GM20000 (cell line): ENCODE measurements around the gene MPPED1.

ENCODE experiments used
- DNase-seq: peaks from one replicate; pipeline ENCODE4 v3.0.0; 2012; ENCODE audit warnings: low spot score
- TF ChIP-seq, protein P1 (sequence below): IDR thresholded peaks from 2 replicates; pipeline ENCODE4 v1.5.1; 2012; ENCODE audit warnings: mild to moderate bottlenecking, control low read depth; ENCODE audit errors: extremely low read depth, missing control alignments

Gene MPPED1

DNA sequence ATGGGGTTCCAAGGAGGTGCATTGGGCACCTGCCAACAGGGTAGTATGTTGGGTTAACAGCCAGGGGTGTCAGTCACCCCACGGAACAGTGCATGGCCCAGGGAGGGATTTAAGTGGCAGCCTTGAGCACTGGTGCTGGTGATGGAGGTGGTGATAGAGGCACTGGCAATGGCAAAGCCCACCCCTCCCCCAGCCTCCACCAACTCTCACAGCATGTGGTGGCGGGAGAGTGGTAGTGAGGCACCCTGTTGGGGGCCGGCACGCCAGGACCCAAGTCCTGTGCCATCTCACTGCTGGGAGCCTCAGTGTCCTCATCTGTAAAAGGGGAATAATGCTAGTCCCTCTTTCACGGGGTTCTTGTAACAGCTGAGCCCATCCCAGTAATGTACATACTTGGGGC lies 81.5 kb downstream of the MPPED1 start:
- DNase-seq, result no peak
- TF ChIP-seq, protein P1, sequence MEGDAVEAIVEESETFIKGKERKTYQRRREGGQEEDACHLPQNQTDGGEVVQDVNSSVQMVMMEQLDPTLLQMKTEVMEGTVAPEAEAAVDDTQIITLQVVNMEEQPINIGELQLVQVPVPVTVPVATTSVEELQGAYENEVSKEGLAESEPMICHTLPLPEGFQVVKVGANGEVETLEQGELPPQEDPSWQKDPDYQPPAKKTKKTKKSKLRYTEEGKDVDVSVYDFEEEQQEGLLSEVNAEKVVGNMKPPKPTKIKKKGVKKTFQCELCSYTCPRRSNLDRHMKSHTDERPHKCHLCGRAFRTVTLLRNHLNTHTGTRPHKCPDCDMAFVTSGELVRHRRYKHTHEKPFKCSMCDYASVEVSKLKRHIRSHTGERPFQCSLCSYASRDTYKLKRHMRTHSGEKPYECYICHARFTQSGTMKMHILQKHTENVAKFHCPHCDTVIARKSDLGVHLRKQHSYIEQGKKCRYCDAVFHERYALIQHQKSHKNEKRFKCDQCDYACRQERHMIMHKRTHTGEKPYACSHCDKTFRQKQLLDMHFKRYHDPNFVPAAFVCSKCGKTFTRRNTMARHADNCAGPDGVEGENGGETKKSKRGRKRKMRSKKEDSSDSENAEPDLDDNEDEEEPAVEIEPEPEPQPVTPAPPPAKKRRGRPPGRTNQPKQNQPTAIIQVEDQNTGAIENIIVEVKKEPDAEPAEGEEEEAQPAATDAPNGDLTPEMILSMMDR, result no peak

DNA sequence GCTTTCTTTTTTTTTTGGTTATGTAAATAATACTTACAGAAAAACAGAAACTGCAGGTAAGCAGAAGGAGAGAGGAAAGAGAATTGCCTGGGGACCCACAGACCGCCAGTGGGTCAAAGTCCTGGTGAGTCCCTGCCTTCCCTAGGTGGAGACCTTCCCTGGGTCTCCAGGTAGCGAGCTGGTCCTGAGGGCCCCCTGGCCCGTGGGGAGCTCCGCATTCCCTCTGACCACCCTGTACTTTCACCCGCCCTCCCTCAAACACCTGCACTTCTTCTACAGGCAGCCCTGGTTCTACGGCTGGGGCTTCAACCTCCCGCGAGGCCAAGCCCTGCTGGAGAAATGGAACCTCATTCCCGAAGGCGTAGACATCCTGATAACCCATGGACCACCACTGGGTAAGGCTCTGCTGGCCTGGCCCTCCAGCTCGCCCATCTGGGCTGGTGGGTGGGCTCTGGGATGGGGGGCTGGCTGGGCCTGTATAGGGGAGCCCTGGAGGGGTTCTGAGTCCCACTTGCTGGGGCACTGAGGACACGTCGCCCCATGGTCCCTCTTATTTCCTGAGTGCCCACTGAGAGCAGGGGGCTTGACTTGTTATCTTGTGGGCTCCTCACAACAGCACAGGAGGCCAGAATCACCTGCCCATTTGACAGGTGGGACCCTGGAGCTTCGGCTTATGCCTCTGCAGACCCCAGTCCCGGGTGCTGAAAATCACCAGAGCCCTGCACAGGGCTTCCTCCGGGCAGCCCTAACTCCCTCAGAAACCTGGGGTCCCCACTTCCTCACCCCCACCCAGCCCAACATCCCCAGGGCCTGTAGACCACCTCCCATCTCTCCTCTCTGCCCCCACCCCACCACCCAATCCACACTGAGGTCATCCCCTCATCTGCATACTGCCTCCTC lies 86.4 kb downstream of the MPPED1 start:
- TF ChIP-seq, protein P1, result no peak
- no peak for DNase-seq

DNA sequence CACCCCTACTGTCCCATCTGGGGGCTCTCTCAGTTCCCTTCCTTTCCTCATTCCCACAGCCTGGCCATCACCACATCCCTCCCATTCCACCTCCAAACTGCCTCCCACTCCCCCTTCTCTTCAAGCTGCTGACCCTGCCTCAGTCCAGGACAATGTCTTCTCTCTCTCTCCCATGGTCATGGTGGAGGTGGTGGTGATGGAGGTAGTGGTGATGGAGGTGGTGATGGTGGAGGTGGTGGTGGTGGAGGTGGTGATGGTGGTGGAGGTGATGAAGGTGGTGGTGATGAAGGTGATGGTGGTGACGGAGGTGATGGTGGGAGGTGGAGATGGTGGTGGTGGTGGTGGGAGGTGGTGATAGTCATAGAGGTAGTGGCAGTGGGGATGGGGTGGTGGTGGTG lies 87.0 kb downstream of the MPPED1 start:
- DNase-seq, result no peak
- TF ChIP-seq, protein P1, result no peak

DNA sequence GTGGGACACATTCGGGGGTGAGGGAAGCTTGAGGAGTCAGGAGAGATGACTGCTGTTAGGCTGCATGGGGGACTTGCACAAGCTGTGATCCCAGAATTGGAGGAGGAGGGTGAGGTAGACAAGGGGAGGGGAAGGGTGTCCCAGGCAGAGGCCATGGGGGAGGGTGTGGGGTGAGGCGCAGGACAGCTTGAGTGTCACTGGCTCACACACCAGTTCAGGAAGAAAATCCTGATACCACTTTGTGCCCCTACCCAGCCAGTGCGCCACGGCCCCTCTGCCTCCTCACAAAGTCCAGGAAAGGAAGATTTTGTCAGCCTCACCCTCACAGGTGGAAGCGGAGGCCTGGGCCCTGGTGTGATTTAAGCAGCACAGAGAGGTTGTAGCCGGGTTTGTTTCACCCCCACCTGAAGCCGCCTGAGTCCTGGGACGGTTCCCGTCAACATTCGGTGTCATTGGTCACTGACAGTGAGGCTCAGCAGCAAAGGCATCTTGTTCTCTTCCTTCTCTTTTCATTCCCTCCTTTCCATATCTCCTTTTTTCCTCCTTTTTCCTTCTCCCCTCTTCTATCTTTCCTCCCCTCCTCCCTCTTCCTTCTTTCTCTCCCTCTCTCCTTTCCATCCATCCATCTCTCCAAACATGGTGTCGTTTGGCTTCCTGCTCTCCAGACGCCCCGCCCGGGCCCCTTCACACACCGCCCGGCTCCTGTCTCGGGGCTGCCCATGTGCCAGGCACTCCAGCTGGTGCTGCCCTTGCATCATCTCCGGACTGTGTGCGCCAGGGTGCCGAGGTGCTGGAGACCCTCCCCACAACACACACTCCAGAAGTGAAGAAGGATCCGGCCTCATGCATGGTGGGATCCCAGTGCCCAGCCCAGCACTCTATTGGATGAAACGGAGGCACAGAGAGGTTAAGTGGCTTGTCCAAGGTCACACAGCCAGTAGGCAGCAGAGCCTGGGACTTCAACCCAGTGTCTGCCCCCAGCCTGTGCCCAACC lies 89.3 kb downstream of the MPPED1 start:
- DNase-seq, result no peak
- TF ChIP-seq, protein P1, result no peak

DNA sequence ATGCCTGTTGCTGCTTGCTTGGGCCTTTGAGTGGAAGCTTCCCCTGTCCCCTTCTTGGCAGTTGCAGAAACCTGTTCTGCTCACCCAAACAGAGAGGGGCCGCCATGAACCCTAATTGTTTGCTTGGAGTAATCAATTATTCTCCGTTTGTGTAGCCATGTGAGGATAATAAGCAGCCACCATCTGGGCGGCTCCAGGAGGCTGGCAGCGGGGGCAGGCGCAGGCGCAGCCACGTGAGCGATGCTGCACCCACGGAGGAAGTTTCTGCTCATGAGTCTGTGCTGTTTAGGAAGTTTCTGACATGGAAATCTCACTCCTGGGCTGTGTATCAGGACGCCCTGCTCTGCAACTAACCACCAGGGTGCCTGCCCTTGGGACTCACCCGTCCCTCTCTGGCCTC lies 90.1 kb downstream of the MPPED1 start:
- TF ChIP-seq, protein P1, result no peak
- no peak for DNase-seq

DNA sequence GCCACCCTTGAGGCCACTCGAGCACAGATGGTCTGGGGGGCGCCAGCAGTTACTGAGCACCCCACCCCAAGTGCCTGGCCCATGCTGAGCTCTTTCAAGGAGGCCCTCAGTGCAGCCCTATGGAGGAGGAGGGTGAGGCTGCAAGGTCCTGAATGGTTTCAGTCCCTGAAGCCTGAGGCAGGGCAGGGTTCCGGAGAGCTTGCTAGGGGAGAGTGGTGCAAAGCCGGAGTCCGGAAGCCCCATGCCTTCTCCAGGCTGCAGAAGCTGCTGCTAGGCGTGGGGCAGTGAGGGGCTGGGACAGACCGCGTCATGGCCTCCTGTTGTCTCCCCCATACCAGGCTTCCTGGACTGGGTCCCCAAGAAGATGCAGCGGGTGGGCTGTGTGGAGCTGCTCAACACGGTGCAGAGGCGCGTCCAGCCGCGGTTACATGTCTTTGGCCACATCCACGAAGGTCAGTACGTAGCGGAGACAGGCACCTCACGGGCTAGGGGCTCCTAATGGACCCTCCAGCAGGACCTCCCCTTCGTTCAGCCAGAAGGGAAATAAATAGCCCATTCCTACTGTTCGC lies 90.6 kb downstream of the MPPED1 start:
- no peak for DNase-seq
- TF ChIP-seq, protein P1, result no peak
